D721Med (cell line): Measurements from ENCODE around the gene B3GALT5.

ENCODE experiments used
- DNase-seq: peaks from one replicate; pipeline ENCODE4 v3.0.0; 2011; ENCODE audit warnings: low spot score; ENCODE audit not compliant: insufficient read length
- FAIRE-seq: peaks from 2 replicates; lab custom pipeline; 2011; peaks lifted over from hg19 to GRCh38; lab: Jason Lieb, UNC
- TF ChIP-seq, protein P1 (sequence below): IDR thresholded peaks from 2 replicates; pipeline ENCODE4 v1.5.1; 2012; ENCODE audit warnings: mild to moderate bottlenecking, control low read depth; ENCODE audit not compliant: insufficient read depth; ENCODE audit errors: missing control alignments

The B3GALT5 gene

DNA sequence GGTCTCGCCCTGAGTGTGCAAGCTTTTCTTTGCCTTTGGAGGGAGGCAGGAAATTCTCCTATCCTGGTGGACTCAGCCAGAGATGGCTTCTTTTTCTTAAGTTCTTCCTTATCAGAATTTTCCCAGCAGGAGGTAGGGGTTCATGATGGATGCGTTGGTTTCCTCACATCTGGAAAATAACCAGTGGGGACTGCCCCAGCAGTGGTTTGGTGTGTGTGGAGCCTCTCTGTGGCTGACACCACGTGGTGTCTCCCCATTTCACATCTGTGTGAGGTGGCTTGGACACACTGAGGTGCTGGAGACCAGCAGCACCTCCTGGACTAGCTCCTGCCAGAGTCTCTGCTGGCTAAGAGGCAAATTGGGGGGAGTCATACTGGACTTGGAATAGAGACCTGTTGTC lies 32.6 kb downstream of the B3GALT5 start:
- no peak for FAIRE-seq
- no peak for DNase-seq
- TF ChIP-seq, protein P1, sequence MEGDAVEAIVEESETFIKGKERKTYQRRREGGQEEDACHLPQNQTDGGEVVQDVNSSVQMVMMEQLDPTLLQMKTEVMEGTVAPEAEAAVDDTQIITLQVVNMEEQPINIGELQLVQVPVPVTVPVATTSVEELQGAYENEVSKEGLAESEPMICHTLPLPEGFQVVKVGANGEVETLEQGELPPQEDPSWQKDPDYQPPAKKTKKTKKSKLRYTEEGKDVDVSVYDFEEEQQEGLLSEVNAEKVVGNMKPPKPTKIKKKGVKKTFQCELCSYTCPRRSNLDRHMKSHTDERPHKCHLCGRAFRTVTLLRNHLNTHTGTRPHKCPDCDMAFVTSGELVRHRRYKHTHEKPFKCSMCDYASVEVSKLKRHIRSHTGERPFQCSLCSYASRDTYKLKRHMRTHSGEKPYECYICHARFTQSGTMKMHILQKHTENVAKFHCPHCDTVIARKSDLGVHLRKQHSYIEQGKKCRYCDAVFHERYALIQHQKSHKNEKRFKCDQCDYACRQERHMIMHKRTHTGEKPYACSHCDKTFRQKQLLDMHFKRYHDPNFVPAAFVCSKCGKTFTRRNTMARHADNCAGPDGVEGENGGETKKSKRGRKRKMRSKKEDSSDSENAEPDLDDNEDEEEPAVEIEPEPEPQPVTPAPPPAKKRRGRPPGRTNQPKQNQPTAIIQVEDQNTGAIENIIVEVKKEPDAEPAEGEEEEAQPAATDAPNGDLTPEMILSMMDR, result no peak

DNA sequence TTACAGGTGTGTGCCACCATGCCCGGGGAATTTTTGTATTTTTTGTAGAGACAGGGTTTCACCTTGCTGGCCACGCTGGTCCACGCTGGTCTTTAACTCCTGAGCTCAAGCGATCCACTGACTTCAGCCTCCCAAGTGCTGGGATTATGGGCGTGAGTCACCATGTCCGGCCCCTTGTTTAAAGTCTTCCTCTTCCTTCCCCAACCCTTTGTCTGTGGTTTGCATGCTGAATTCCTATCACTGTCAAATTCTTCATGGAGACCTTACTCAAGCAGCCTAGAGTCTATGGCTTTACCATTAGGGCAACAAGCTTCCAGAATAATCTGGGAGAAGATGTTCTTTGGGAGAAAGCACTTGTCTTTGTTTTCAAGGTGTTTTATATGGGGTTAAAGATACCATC lies 34.7 kb downstream of the B3GALT5 start:
- no peak for DNase-seq
- no peak for FAIRE-seq
- TF ChIP-seq, protein P1, result no peak

DNA sequence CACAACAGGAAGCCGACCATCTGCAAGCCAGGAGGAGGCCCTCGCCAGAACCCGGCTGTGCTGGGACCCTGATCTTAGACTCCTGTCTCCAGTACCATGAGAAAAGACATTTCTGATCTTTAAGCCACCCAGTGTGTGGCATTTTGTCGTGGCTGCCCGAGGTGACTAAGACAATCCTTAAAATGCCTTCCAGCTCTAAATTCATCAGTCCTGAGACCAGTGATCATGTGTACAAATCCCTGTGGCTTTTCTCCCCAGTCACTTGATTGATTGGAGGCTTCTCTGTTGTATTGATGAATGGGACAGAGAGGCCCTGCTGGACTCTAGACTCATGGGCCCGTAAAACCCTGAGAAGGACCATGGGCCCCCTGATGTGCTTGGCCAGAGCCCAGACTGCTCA lies 36.1 kb downstream of the B3GALT5 start:
- DNase-seq (no peak), FAIRE-seq (no peak)
- TF ChIP-seq, protein P1, result no peak

DNA sequence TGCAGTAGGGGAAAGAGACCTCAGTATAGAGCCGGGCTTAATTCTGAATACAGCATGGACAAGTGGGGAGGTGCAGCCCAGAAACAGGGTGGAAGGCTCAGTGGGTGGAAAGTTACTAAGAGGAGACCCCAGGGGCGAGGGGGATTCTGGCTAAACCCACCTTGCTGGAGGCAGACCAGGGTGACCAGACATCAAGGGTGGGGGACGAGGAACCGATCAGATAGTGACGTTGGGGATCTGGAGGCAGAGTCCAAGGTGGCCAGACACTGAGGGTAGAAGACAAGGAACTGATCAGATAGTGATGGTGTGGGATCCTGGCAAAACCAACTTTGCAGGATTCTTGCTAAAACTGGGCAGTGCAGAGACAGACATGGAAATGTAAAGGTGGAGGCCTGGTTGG lies 36.8 kb downstream of the B3GALT5 start:
- FAIRE-seq, result no peak
- TF ChIP-seq, protein P1, result no peak
- DNase-seq, result no peak

DNA sequence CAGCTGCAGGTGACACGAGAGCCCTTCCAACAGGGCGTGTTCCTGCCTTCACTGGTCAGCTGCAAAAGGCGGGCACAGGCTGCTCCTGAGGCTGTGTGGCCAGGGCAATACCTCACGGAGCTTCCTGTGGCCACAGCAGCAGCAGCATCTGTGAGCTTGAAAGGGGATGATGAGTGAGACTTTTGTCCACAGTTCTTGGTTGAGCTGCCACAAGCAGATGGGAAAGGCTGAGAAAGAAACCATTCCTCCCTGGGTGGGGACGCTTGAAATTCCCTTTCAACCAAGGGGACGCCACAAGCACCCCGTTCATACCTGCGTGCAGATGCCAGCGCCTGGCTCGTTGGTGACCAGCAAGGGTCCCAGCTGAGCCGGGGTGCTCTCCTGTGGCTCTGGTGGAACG lies 37.6 kb downstream of the B3GALT5 start:
- no peak for FAIRE-seq
- no peak for DNase-seq
- TF ChIP-seq, protein P1, result no peak

DNA sequence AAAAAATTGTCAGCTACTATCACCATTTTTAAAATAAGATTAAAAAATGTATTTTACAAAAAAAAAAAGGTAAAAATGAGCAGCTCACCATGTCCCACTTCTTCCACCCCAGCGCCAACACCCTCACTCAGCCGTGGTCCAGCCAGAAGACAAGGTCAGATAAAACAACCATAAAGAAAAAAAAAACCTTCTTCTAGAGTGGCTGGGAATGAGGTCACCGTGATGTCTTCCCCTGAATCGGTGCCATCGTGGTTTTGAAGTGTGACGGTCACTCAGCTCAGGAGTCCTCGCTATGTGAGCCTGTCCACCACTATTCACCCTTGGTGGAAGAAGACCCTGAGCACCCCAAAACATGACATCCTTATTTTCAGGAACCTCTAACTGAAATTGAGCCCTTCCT lies 38.1 kb downstream of the B3GALT5 start:
- no peak for DNase-seq
- no peak for FAIRE-seq
- TF ChIP-seq, protein P1, result no peak

DNA sequence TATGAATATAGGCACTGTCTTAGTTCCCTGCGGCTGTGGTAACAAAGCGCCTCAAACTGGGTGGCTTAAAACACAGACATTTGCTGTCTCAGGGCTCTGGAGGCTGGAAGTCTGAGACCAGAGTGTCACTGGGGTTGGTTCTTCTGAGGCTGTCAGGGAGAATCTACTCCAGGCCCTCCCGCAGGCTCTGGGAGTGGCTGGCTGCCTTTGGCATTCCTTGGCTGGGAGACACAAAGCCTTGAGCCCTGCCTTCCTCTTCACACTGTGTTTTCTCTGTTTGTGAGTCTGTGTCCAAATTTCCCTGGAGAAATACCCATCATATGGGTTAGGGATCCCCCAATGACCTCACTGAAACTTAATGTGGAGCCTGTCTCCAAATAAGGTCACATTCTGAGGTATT lies 38.5 kb downstream of the B3GALT5 start:
- DNase-seq, result no peak
- no peak for FAIRE-seq
- TF ChIP-seq, protein P1, result no peak
